HG03442 (cell line): ENCODE results near the gene CMYA5.
"Not testable (repeated sequence)": the region's sequence is repeated elsewhere in the genome, so short reads cannot be mapped to it uniquely, and the experiment has no call there.

ENCODE experiments used
- ATAC-seq: cut with Tn5 transposase; IDR thresholded peaks from one replicate; pipeline ENCODE4 v1.9.1; 2021; ENCODE audit warnings: mild to moderate bottlenecking, moderate library complexity; ENCODE audit not compliant: unreplicated experiment

Gene CMYA5

DNA sequence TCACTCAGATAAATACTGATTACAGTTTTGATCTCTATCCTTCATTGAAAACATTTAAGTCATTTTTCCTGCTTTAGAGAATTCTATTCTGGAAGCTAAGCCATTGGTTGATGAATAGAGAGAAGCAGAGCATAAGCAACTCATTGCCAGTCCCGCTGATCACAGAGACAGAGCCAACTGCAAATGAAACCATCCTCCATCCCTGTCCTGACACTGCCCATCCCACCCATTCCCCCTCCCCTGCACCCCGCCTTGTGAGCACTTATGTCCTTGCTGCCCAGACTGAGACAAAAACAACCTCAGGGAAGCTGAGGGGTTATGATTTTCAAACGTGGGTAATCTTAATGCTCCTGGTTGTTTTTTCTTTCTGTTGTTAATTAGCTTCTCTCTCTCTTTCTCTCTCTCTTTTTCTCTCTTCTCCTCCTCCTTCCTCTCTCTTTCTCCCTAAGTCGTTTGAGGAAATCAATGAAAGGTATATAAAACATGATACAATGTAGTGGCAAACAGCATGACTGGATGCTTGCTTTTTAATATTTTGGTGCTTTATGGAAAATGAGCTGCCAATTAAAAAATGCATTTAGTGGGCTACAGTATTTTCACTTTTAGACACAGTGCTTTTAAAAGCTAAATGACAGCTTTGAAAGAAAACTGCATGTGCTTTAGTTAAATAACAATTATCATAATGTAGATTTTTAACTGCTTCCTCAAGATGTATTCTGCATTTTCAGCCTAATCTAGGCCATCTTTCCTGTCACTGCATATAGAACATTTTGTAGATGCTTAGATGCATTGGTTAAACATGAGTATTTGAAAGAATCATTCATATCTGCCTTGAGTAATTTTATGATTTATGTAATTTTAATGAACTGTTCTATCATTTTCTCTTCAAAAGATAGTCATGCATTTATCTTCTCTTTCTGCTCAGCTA, 57.3 kb downstream of the CMYA5 start:
- ATAC-seq: no peak

DNA sequence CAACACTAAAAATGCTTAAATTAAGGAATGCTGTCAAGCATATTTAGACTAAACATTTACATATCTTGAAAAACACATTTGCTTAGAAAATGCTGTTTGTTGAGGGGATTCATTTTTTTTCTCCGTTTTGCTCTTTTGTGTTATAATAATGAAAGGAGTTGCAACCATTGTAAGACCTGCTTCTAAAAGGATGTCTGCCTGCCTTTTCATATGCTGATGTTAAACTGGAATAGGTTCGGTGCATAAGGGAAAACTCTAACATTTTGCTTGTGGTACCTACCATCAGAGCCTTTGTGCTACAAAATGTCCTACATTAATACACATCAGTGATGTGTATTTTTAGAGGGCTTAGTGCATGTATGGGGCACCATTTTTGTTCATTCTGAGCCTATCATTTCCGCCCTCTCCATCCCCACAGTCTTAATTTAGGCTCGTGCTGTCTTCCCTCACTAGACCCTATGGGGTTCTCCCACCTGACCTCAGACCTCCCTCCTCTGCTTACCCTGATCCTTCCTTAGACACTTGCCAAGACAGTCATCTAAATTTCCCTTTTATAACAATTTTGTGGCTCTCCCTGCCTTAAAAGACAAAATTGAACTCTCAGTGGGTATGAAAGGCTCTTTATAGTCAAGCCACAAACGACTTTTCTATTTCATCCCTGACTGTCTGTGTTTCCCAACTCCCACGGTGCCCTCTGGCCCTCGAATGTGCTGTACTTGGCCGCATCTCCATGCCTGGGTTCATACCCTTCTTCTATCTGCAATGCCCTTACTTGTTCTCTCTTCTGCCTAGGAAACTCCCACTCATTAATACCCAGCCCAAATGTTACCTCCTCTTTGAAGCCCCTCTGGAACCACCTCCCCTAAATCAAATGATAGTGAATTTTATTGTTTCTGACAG, 61.2 kb downstream of the CMYA5 start:
- ATAC-seq: no peak

DNA sequence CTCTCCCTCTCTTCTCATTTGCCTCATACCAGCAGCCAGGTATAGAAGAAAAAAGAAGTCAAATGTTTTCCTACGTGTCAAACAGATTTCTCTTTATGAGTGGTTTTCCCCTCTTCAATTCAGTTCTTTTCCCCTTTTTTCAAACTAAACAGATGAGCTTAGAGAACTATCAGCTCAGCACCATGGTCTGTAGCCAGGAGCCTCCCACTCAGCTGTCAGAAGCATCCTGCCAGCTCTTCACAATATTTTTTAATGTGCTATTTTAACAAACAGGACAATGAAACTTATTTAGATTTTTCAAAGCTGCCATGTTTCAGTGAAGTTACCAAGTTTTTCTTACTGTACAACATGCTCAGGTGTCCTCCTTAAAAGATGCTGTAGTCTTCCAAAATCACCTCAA, 63.5 kb downstream of the CMYA5 start:
- no peak for ATAC-seq

DNA sequence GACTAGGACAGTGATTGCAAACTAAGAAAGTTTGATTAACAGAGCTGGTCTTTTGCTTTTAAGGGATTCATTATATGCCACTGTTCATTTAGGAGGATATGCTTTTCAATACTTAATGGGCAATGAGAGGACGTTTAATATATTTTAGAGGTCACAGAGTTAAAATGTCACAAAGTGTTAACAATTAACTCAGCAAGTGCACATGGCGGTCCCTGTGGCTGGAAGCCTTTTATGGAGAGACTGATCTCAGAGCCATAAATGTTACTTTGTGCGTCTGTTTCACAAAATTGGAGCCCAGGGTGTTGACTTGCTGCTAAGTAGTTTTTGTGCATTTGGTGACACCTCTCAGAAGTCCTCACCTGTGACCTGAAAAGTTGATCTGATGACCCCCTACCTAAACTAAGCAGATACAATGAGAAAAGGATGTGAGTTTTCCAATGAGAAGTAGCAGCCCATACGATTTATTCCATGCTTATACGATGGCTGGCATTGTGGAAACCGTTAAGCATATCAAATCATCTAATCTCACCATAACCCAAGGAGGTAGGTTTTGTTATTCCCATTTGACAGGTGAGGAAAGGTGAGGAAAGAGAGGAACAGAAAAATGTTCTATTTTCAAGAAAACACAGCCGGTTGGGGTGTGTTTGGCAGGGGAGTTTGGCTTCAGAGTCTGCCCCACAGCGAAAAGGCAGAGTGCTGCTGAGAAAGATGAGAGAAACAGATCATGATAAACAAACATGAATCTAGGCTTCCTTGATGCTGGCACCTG, 64.4 kb downstream of the CMYA5 start:
- ATAC-seq: no peak

DNA sequence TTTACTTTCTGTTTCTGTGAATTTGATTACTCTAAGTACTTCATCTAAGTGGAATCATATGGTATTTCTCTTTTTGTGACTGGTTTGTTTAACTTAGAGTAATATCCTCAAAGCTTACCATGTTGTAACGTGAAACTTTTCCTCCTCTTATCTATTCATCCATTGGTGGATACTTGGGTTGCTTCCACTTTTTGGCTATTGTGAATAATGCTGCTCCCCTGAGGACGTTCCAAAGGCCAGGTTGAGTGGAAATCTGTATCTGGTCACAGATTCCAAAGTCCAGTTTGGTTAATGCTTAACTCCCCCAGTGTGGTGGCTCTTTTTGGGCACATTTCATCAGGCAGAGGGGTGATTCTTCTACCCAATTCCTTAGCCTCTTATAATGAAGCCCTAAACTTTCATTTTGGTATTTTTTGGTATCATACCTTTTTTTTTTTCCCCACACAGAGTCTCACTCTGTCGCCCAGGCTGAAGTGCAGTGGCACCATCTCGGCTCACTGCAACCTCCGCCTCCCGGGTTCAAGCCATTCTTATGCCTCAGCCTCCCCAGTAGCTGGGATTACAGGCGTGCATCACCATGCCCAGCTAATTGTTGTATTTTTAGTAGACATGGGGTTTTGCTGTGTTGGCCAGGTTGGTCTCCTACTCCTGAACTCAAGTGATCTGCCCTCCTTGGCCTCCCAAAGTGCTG, 65.4 kb downstream of the CMYA5 start:
- no peak for ATAC-seq

DNA sequence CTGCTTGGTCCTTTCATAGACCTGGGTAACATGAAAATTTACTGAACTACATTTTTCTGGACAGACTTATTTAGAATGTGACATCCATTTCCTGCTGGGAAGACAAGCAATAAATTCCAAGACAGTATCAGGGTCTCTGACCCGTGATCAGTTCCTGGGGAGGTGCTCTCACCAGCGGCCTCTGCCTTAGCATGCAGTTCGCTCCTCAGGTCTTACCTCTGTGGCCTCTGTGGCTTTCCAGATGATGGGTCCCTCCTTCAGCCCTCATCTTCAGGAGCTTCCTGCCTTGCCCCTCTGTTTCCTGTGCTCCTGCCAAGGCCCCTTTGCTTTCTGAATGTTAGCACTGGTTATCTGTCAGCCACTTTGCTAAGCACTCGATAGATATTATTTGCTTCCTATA, 66.4 kb downstream of the CMYA5 start:
- no peak for ATAC-seq

DNA sequence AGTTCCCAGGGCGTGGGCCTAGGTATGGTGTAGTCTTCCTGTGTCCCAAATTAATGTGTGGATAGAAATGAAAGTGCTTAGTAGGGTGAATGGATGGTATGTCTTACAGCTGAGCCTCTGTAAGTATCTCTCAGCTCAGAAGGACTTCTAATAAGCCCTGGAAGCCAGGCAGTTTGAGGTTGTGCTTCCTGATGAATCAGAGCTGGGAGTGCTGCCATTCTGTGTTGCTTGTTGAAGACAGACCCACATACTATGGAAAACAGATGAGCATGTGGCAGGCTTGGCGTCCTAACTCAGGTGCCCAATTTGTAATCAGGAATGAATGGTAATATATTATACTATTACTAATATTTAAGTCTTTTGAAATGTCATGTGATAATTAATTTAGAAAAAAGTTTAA, 69.8 kb downstream of the CMYA5 start:
- ATAC-seq: no peak

DNA sequence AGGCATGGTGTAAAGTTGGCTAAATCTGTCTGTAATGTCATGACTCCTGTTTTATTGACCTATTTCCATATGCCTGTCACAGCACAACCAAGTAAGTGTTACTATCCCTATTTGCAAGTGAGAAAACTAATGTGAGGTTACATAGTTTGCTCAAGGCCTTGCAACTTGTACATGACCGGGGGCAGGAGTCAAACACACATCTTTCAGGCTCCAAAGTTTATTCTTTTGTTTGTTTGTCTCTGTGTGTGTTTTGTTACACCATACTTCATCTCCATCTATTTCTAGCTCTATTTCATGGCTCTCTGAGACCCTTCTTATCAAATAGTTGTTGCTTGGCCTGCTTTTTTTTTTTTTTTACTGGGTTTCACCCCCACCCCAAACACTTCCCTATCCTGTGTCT, 70.2 kb downstream of the CMYA5 start:
- no peak for ATAC-seq

DNA sequence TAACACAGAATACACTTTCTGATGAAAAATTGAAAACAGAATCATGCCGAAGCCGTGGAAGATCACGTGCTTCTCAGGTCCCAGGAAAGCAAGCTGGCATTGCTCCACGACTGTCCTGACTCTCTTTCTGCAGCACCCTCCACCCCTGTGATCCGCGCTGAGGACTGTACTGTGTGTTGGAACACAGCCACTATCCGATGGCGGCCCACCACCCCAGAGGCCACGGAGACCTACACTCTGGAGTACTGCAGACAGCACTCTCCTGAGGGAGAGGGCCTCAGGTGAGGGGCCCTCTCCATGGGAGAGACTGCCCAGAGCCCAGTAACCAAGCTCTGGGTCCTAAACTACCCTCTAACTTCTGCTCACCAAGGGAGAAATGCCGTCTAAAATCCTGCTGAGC, 73.3 kb downstream of the CMYA5 start:
- no peak for ATAC-seq

DNA sequence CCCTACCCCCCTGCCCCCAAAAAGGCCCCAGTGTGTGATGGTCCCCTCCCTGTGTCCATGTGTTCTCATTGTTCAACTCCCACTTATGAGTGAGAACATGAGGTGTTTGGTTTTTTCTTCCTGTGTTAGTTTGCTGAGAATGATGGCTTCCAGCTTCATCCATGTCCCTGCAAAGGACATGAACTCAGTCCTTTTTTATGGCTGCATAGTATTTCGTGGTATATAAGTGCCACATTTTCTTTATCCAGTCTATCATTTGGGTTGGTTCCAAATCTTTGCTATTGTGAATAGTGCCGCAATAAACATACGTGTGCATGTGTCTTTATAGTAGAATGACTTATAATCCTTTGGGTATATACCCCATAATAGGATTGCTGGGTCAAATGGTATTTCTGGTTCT, 74.5 kb downstream of the CMYA5 start:
- not testable (repeated sequence) for ATAC-seq

DNA sequence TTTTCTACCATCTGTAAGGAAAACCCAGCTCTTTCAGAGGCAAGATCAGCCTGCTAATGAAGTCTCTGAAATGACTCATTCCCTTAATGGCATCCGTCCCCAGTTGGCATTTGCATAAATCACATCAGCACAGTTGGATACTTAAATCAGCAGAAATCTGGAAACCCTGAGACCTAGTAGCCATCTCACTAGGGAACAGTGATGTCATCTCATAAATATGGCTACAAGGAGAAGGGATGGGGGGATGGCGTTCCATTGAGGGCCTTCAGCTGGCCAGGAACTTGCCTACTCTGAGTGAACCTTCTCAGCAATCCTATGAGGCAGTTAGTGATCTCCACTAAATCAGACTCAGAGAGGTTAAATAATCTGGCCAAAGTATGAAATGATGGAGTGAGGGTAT, 81.8 kb downstream of the CMYA5 start:
- no peak for ATAC-seq

DNA sequence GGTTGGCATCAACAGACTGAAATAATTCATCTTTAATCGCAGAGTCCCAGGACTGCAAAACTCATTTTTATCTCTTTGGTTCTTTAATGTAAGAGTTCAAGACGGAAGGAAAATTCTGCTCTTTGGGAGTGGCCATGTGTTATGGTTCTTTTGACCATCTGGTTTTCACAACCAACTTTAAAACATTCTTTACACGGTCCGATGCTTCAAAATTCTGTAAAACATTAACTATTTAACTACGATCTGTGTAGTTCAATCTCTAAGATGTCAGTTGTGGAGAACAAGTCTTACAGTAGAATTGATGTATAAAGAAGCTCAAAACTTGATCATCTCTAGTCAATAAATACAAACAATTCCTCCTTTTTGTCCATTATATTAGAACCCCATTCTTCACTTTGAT, 83.0 kb downstream of the CMYA5 start:
- no peak for ATAC-seq

DNA sequence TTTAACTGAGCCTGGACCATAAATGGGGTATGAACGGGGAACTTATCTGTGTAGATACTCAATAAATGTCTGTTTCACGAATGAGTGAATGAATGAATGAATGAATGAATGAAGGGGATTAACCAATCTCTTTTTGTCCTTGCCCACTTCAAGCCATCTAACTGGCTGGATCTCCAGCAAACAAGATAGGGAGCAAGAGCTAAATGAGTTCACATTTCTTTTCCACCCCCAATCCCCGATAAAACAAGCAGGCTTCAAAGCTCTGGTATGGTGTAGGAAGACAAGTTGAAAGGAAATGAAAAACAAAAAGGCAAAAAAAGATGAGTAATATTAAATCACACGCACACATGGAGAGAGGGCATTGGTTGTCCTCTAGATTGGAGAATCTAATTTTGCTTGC, 84.0 kb downstream of the CMYA5 start:
- no peak for ATAC-seq

DNA sequence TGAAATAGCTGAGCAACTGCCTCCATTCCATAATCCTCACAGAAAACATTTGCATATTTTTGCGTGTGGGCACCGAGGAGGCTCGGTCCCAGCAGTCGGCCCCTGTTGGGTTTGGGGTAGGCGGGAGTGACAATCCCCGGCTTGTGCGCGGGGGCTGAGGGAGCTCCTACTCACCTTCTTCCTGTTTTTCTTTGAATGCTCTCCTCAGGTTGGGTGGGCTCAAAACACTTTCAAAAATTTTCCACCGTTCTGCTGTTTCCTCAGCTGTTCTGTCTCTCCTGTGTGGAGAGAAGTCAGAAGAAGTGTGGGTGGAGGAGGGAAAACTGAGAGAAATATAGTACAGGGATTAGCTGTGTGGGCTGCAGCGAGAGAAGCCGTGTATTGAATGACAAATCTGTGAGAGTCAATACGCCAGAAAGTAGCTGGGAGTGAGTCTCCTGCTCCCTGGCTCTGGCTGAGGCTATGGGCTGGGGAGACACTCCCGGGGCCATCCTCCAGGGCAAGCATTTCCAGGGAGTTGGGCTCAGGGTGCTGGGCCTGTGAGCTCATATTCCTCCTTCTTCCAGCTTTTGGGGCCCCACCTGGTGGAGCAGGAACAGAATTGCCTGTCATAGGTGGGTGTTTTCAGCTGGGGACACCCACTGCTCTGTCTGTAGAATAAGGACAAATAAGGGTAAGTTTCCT, 84.7 kb downstream of the CMYA5 start:
- no peak for ATAC-seq

DNA sequence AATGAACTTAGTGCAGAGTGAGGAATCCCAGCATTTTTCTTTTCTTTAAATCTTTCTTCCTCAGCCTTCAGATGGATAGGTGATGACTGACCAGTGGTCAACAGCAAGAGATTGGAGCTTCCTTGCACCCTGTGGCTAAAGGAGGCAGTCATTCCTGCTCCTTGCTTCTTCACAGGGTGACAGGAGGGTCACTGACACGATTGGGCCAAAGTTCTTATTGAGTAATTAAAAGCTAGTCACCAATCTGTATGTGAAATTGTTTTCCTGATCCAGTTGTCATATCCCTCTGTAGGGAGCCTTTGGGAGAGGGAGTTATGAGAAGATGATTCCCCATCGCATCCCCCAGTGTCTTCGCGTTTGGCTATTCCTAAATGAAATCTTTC, 85.2 kb downstream of the CMYA5 start:
- ATAC-seq: no peak

DNA sequence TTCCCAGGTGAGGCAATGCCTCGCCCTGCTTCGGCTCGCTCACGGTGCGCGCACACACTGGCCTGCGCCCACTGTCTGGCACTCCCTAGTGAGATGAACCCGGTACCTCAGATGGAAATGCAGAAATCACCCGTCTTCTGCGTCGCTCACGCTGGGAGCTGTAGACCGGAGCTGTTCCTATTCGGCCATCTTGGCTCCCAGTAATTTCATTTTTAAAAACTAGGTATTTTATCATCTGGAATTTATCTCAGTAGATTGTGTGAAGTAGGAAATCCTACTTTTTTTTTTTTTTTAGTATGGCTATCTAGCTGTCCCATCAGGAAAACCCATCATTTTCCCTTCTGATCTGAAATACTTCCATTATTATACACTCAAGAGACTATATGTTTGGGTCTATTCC, 95.1 kb downstream of the CMYA5 start:
- ATAC-seq: not testable (repeated sequence)

DNA sequence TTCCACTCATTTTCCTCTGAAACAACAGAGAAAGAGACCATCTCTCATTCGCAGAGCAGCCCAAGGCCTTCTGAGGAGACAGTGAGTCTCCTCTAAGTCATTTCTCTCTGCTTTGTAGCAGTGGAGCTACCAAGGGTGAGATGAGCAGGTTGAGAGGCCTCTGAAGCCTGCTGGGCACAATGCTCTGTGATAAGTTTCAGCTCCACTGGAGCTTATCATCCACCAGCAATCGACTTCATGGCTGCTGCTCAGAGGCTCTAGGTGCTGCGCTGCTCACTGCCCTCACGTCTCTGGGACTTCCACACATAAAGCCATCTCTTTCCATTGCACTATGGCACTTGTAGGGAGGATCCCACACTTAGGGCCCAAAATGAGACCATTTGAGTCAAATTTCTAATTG, 96.3 kb downstream of the CMYA5 start:
- no peak for ATAC-seq

DNA sequence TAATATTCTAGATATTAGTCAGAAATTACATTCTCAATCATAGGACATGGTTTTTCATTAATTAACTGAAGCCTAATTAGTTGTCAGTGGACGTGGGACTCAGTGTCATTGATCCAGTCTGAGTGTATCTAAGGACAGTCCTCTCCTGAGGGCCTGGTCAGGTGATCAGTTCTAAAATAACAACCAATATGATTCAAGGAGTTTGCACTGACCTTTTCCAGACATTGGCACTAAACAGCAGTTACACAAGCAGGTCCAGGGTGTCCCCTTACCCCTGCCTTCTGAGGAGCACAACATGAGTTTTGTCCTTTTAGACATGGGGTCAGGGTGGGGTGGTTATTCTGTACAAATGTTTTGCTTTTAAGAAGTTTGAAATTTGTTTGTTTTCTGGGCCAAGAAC, 97.8 kb downstream of the CMYA5 start:
- ATAC-seq: no peak

DNA sequence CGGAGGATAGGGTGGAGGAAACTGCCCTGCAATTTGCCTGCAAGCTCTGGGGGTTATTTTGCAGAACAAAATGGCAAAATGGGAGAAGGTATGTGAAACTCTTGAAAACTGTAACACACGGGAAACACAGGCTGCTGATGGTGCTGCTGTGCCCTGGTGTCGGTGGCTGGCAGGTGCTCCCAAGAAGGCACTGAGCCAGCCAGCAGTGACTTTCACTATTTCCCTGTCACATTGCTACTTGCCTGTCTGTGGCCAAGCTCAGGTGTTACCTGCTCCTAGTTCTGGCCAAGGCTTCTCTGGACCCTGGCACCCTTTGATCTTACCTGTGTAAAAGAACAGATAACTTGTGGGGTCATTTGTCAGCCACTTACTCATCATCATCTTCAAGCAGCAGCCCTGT, 102.2 kb downstream of the CMYA5 start:
- ATAC-seq: no peak

DNA sequence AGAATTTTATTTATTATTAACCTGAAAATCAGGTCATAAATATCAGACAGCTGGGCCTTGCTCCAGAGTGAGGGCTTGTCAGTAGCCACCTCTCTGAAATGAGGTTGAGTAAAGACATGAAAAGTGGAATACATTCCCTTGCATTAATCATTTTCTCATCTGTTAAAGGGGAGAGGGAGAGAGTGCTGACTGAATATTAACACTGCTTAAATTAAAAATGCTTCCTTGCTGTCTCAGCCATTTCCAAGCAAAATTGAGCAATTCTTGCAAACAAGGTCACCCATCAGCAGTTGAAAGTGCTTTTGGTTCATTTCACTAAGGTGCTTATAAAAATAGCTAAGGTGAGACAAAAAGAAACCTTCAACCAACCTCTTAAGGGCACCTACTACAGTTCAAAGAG, 102.8 kb downstream of the CMYA5 start:
- ATAC-seq: no peak
